HepG2 (cell line): Measurements from ENCODE around the gene MYL12B. TPM values are rescaled to one million over a fixed set of nuclear protein-coding genes. Genes with fewer than 3 reads are reported as not detected.

Experiments used
- BRD4 ChIP-seq: sonication (generic); formaldehyde crosslinking; IDR thresholded peaks from 2 replicates; pipeline ENCODE4 v1.4.0; 2020; ENCODE audit warnings: missing genetic modification reagents
- DR1 ChIP-seq: sonication (generic); formaldehyde crosslinking; IDR thresholded peaks from 2 replicates; pipeline ENCODE4 v1.8.0; 2021; ENCODE audit warnings: mild to moderate bottlenecking, missing genetic modification reagents, inconsistent platforms
- FOXA1 ChIP-seq, 2 experiments: fragments of 450-650 bp in 1 of 2; sonication (generic) in 1 of 2; formaldehyde crosslinking in 1 of 2; IDR thresholded peaks; 2 replicates each; pipeline versions ENCODE4 v1.4.0 to v1.6.1; 2016 to 2020; ENCODE audit warnings: missing genetic modification reagents in 1 of 2
- GZF1 ChIP-seq: sonication (generic); formaldehyde crosslinking; IDR thresholded peaks from 2 replicates; pipeline ENCODE4 v1.5.1; 2020; ENCODE audit warnings: mild to moderate bottlenecking, missing genetic modification reagents
- MYC ChIP-seq: sonication (generic); formaldehyde crosslinking; IDR thresholded peaks from 2 replicates; pipeline ENCODE4 v1.9.0; 2021; ENCODE audit warnings: missing genetic modification reagents, borderline replicate concordance
- NFIB ChIP-seq: sonication (generic); formaldehyde crosslinking; IDR thresholded peaks from 2 replicates; pipeline ENCODE4 v1.9.0; 2021; ENCODE audit warnings: missing genetic modification reagents, mild to moderate bottlenecking, borderline replicate concordance
- PCBP1 ChIP-seq: fragments of 200-400 bp; formaldehyde crosslinking; IDR thresholded peaks from 2 replicates; pipeline ENCODE4 v1.6.1; 2017; ENCODE audit warnings: mild to moderate bottlenecking, low read depth, low read length, borderline replicate concordance
- SMARCC2 ChIP-seq: fragments of 450-650 bp; IDR thresholded peaks from 2 replicates; pipeline ENCODE4 v1.6.1; 2017; ENCODE audit warnings: antibody characterized with exemption, mild to moderate bottlenecking
- TP53 ChIP-seq: sonication (generic); formaldehyde crosslinking; conservative IDR thresholded peaks from 2 replicates; pipeline ENCODE4 v1.4.0; 2020; ENCODE audit warnings: missing genetic modification reagents
- ZFP36 ChIP-seq: fragments of 150-350 bp; IDR thresholded peaks from 2 replicates; pipeline ENCODE4 v1.6.1; 2018; ENCODE audit warnings: borderline replicate concordance, low read length, low read depth; ENCODE audit not compliant: partially characterized antibody
- ZNF18 ChIP-seq: sonication (generic); formaldehyde crosslinking; IDR thresholded peaks from 2 replicates; pipeline ENCODE4 v1.8.0; 2022; ENCODE audit warnings: mild to moderate bottlenecking, missing genetic modification reagents; ENCODE audit not compliant: insufficient replicate concordance
- ZNF496 ChIP-seq: sonication (generic); formaldehyde crosslinking; IDR thresholded peaks from 2 replicates; pipeline ENCODE4 v1.8.1; 2023; ENCODE audit warnings: mild to moderate bottlenecking, moderate library complexity, missing genetic modification reagents; ENCODE audit not compliant: insufficient replicate concordance
- ZNF550 ChIP-seq: sonication (generic); formaldehyde crosslinking; IDR thresholded peaks from 2 replicates; pipeline ENCODE4 v1.4.0; 2020; ENCODE audit warnings: mild to moderate bottlenecking, missing genetic modification reagents, borderline replicate concordance
- ZNF557 ChIP-seq: sonication (generic); formaldehyde crosslinking; IDR thresholded peaks from 2 replicates; pipeline ENCODE4 v1.4.0; 2020; ENCODE audit warnings: missing genetic modification reagents
- ZNF558 ChIP-seq: sonication (generic); formaldehyde crosslinking; IDR thresholded peaks from 2 replicates; pipeline ENCODE4 v1.9.0; 2022; ENCODE audit warnings: mild to moderate bottlenecking, missing genetic modification reagents, borderline replicate concordance
- ZNF572 ChIP-seq: sonication (generic); formaldehyde crosslinking; IDR thresholded peaks from 2 replicates; pipeline ENCODE4 v1.5.1; 2020; ENCODE audit warnings: mild to moderate bottlenecking, missing genetic modification reagents
- ZNF629 ChIP-seq: sonication (generic); formaldehyde crosslinking; conservative IDR thresholded peaks from 2 replicates; pipeline ENCODE4 v1.5.0; 2020; ENCODE audit warnings: missing genetic modification reagents
- ZNF749 ChIP-seq: sonication (generic); formaldehyde crosslinking; IDR thresholded peaks from 2 replicates; pipeline ENCODE4 v1.8.0; 2022; ENCODE audit warnings: mild to moderate bottlenecking, missing genetic modification reagents, moderate library complexity, borderline replicate concordance
- ZNF761 ChIP-seq: sonication (generic); formaldehyde crosslinking; conservative IDR thresholded peaks from 2 replicates; pipeline ENCODE4 v1.4.0; 2020; ENCODE audit warnings: mild to moderate bottlenecking, missing genetic modification reagents
- ZNF841 ChIP-seq: sonication (generic); formaldehyde crosslinking; IDR thresholded peaks from 2 replicates; pipeline ENCODE4 v1.8.1; 2023; ENCODE audit warnings: missing genetic modification reagents, borderline replicate concordance
- polyA plus RNA-seq, 8 experiments: library from polyadenylated mRNA; depleted of rRNA in 3 of 8; stranded (reverse) in 7 of 8; unstranded in 1 of 8; fragments of >200 nt; fragmentation: Illumina TruSeq in 4 of 8; extraction: Trizol in 4 of 8; gene quantifications; 2 replicates each; pipeline versions ENCODE4 v1.2.1 to v1.2.3, GENCODE V29; 2011 to 2016; ENCODE audit warnings: low read depth in 4 of 8, missing spikeins in 1 of 8, mixed read lengths in 1 of 8; ENCODE audit not compliant: insufficient read depth in 1 of 8
- total RNA-seq, 5 experiments: library from RNA; depleted of rRNA; stranded (reverse); fragments of >200 nt; fragmentation: Illumina TruSeq; extraction: Trizol; gene quantifications; 2 replicates each; pipeline ENCODE4 v1.2.3, GENCODE V29; 2016; ENCODE audit warnings: low read depth in 1 of 5
- TF ChIP-seq, protein P1 (sequence below): sonication (generic); formaldehyde crosslinking; IDR thresholded peaks from 2 replicates; pipeline ENCODE4 v1.4.0; 2020; ENCODE audit warnings: missing genetic modification reagents

The MYL12B gene
- total and polyA plus RNA-seq, 2 of the 13 experiments (the other 11 are each of a cell fraction or from before 2014, with no cell fraction given) = 265 to 340 TPM

DNA sequence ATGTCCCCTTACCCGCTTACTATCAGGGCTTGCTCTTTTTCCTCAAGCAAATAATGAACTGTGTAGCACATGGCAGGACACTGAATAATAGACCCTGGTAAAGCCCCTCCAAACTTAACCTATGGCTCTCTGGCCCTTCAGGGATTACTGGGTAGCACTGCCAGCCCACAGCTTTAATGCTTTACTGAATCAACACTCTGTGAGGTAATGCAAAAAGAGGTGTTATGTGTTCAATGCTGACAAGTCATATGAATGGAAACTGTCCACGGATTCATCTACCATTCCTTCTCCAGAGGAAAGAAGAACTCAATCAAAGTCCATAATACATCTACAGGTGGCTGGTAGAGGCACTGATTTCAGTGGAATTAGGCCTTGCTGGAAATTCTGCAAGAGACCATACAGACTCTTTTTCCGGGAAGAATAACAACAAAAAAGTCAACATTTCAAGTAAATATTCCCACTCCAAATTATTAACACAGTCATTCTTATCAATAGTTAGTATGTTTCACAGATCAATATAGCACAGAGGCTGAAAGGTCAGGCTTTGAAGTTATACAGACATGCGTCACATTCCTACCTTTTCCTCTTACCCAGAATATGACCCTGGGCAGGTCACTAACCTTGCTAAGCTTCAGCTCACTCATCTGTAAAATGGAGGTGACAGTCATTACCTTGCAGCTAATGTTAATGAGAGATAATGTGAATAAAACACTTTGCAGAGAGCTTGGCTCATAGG, 28.3 kb upstream of the MYL12B start (continued):
- TF ChIP-seq, protein P1, sequence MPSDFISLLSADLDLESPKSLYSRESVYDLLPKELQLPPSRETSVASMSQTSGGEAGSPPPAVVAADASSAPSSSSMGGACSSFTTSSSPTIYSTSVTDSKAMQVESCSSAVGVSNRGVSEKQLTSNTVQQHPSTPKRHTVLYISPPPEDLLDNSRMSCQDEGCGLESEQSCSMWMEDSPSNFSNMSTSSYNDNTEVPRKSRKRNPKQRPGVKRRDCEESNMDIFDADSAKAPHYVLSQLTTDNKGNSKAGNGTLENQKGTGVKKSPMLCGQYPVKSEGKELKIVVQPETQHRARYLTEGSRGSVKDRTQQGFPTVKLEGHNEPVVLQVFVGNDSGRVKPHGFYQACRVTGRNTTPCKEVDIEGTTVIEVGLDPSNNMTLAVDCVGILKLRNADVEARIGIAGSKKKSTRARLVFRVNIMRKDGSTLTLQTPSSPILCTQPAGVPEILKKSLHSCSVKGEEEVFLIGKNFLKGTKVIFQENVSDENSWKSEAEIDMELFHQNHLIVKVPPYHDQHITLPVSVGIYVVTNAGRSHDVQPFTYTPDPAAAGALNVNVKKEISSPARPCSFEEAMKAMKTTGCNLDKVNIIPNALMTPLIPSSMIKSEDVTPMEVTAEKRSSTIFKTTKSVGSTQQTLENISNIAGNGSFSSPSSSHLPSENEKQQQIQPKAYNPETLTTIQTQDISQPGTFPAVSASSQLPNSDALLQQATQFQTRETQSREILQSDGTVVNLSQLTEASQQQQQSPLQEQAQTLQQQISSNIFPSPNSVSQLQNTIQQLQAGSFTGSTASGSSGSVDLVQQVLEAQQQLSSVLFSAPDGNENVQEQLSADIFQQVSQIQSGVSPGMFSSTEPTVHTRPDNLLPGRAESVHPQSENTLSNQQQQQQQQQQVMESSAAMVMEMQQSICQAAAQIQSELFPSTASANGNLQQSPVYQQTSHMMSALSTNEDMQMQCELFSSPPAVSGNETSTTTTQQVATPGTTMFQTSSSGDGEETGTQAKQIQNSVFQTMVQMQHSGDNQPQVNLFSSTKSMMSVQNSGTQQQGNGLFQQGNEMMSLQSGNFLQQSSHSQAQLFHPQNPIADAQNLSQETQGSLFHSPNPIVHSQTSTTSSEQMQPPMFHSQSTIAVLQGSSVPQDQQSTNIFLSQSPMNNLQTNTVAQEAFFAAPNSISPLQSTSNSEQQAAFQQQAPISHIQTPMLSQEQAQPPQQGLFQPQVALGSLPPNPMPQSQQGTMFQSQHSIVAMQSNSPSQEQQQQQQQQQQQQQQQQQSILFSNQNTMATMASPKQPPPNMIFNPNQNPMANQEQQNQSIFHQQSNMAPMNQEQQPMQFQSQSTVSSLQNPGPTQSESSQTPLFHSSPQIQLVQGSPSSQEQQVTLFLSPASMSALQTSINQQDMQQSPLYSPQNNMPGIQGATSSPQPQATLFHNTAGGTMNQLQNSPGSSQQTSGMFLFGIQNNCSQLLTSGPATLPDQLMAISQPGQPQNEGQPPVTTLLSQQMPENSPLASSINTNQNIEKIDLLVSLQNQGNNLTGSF (CRISPR knock-in tag) = no peak
- TF ChIP-seq ZNF629 (peak; percentile 82; the same call in 1 of the 2 replicates), FOXA1 (IDR thresholded peaks at IDR 0.05) (peak; percentile 68), FOXA1 (CRISPR knock-in tag; IDR thresholded peaks at IDR 0.05) (peak; percentile 70; the same call in 1 of the 2 replicates), ZNF496 (CRISPR knock-in tag) (no peak), ZFP36 (no peak), PCBP1 (no peak), GZF1 (CRISPR knock-in tag) (no peak), ZNF18 (CRISPR knock-in tag) (peak; percentile 41), ZNF558 (CRISPR knock-in tag) (no peak; the same call in 1 of the 2 replicates), ZNF841 (CRISPR knock-in tag) (no peak), SMARCC2 (peak; percentile 74; the same call in 1 of the 2 replicates), TP53 (peak; percentile 80; the same call in 1 of the 2 replicates), ZNF550 (CRISPR knock-in tag) (no peak), ZNF761 (no peak), DR1 (CRISPR knock-in tag) (no peak), ZNF557 (no peak; the same call in 1 of the 2 replicates), MYC (CRISPR knock-in tag) (no peak), BRD4 (CRISPR knock-in tag) (peak; percentile 71; the same call in 1 of the 2 replicates), ZNF572 (CRISPR knock-in tag) (no peak), NFIB (no peak), ZNF749 (peak; percentile 80; the same call in 1 of the 2 replicates)
